Hematopoietic multipotent progenitor cell treated with erythropoietin and hydrocortisone succinate and interleukin-3 and kit ligand, for 4 days (in vitro differentiated cells): Measurements from ENCODE around the gene JAG2.
A peak's percentile ranks its signal among the peaks of the same experiment; 100 is the strongest.

Experiments used
- DNase-seq: peaks from one replicate; pipeline ENCODE4 v3.0.0-alpha.2; 2015

JAG2 gene

GRCh38 chr14:105203057-105203531 lies 34.5 kb upstream of the JAG2 start:
- DNase-seq: peak; percentile 70

GRCh38 chr14:105201925-105202513 lies 33.4 kb upstream of the JAG2 start:
- peak; percentile 81 for DNase-seq

- no peak for DNase-seq
These were observed 32.8 kb upstream of the JAG2 start for GRCh38 chr14:105201156-105201924.

- no peak for DNase-seq
These were observed 32.1 kb upstream of the JAG2 start for GRCh38 chr14:105200641-105201040.

GRCh38 chr14:105200074-105200473 lies 31.5 kb upstream of the JAG2 start:
- DNase-seq: no peak

GRCh38 chr14:105199093-105199492 lies 30.5 kb upstream of the JAG2 start:
- DNase-seq: no peak

GRCh38 chr14:105198588-105198987 lies 30.0 kb upstream of the JAG2 start:
- DNase-seq: no peak

- peak; percentile 64 for DNase-seq
These were observed 28.6 kb upstream of the JAG2 start for GRCh38 chr14:105197211-105197641.

- no peak for DNase-seq
These were observed 27.8 kb upstream of the JAG2 start for GRCh38 chr14:105196265-105196960.

- DNase-seq: no peak
These were observed 27.1 kb upstream of the JAG2 start for GRCh38 chr14:105195522-105196264.

- DNase-seq: no peak
These were observed 26.5 kb upstream of the JAG2 start for GRCh38 chr14:105195051-105195450.

- no peak for DNase-seq
These were observed 25.6 kb upstream of the JAG2 start for GRCh38 chr14:105193916-105194782.

GRCh38 chr14:105192866-105193731 lies 24.5 kb upstream of the JAG2 start:
- peak; percentile 44 for DNase-seq

- no peak for DNase-seq
These were observed 19.5 kb upstream of the JAG2 start for GRCh38 chr14:105187935-105188524.

- no peak for DNase-seq
These were observed 18.5 kb upstream of the JAG2 start for GRCh38 chr14:105187116-105187515.

GRCh38 chr14:105185973-105186372 lies 17.4 kb upstream of the JAG2 start:
- no peak for DNase-seq

GRCh38 chr14:105185001-105185400 lies 16.4 kb upstream of the JAG2 start:
- DNase-seq: no peak

GRCh38 chr14:105184461-105184860 lies 15.9 kb upstream of the JAG2 start:
- DNase-seq: no peak

GRCh38 chr14:105182296-105183020 lies 13.9 kb upstream of the JAG2 start:
- peak; percentile 54 for DNase-seq
